Measurements from ENCODE around the gene NFATC2.
"Not testable (repeated sequence)": the region's sequence is repeated elsewhere in the genome, so short reads cannot be mapped to it uniquely, and the experiment has no call there.

Gene NFATC2

DNA sequence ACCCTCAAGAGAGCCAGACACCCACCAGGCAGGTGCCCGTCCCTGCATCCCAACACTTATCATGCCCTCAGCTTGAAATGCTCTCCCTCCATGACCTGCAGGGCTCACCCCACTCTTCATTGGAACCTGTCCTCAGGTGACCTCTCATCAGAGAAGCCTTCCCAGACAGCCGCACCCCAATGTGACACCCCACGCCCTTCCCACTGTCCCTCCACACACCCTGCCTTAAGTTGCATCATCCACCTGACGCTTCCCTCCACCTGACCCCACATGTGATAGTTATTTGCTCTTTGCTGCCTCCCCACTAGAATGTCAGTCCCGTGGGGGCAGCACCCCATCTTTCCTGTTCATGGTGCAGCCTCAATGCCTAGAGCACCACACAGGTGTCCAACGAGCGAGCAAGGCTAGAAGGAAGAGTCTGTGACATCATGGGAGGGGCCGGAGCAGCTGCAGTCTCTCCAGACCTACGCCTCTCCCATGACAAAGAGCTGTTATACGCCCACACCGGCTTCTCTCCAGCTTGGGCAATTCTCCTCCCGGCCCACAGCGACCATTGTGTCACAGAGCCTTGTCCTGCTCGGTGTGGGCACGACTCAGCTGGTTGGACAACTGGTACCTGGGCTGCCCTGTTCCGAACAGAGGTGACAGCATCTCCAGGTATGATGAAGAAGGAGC lies 58.2 kb downstream of the NFATC2 start:
- DNase-seq (ENCODE audit: low read depth, low spot score): no peak
- TF ChIP-seq, protein P1, sequence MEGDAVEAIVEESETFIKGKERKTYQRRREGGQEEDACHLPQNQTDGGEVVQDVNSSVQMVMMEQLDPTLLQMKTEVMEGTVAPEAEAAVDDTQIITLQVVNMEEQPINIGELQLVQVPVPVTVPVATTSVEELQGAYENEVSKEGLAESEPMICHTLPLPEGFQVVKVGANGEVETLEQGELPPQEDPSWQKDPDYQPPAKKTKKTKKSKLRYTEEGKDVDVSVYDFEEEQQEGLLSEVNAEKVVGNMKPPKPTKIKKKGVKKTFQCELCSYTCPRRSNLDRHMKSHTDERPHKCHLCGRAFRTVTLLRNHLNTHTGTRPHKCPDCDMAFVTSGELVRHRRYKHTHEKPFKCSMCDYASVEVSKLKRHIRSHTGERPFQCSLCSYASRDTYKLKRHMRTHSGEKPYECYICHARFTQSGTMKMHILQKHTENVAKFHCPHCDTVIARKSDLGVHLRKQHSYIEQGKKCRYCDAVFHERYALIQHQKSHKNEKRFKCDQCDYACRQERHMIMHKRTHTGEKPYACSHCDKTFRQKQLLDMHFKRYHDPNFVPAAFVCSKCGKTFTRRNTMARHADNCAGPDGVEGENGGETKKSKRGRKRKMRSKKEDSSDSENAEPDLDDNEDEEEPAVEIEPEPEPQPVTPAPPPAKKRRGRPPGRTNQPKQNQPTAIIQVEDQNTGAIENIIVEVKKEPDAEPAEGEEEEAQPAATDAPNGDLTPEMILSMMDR (IDR thresholded peaks at IDR 0.05; ENCODE audit: insufficient read depth, low read length, missing control alignments): no peak
- POLR2A ChIA-PET: no interaction called here
- no peak overlapping the region for H3K4me3 ChIP-seq (ENCODE audit: low read depth, low read length)
- CTCF ChIA-PET: no interaction called here

- no peak overlapping the region for H3K4me3 ChIP-seq (ENCODE audit: low read depth, low read length)
- TF ChIP-seq, protein P1 (IDR thresholded peaks at IDR 0.05; ENCODE audit: insufficient read depth, low read length, missing control alignments): no peak
- ChIA-PET CTCF (no interaction called here), POLR2A (no interaction called here)
- DNase-seq (ENCODE audit: low read depth, low spot score): no peak
Measured at GRCh38 chr20:51482836-51483473, 59.6 kb downstream of the NFATC2 start.

GRCh38 chr20:51481341-51481914 lies 61.1 kb downstream of the NFATC2 start:
- ChIA-PET POLR2A (no interaction called here), CTCF (no interaction called here)
- no peak overlapping the region for H3K4me3 ChIP-seq (ENCODE audit: low read depth, low read length)
- DNase-seq (ENCODE audit: low read depth, low spot score): no peak
- TF ChIP-seq, protein P1 (IDR thresholded peaks at IDR 0.05; ENCODE audit: insufficient read depth, low read length, missing control alignments): no peak

GRCh38 chr20:51480507-51481270 lies 61.8 kb downstream of the NFATC2 start:
- TF ChIP-seq, protein P1 (IDR thresholded peaks at IDR 0.05; ENCODE audit: insufficient read depth, low read length, missing control alignments): no peak
- ChIA-PET CTCF (no interaction called here), POLR2A (no interaction called here)
- no peak overlapping the region for H3K4me3 ChIP-seq (ENCODE audit: low read depth, low read length)
- DNase-seq (ENCODE audit: low read depth, low spot score): no peak

- H3K4me3 ChIP-seq (ENCODE audit: low read depth, low read length); DNase-seq (ENCODE audit: low read depth, low spot score); POLR2A ChIA-PET: not testable (repeated sequence)
- CTCF ChIA-PET: interaction anchor here (2.2 kb wide), 1 partner anchor 10 kb away, joined by 9 read pairs; no protein-coding TSS in a partner anchor
Measured at GRCh38 chr20:51476106-51476505, 66.4 kb downstream of the NFATC2 start.

- POLR2A ChIA-PET: no interaction called here
- TF ChIP-seq, protein P1 (IDR thresholded peaks at IDR 0.05; ENCODE audit: insufficient read depth, low read length, missing control alignments): no peak
- H3K4me3 ChIP-seq (ENCODE audit: low read depth, low read length): no peak overlapping the region
- no peak for DNase-seq (ENCODE audit: low read depth, low spot score)
- CTCF ChIA-PET: interaction anchor here (0.9 to 1.1 kb wide), 3 partner anchors 14 to 168 kb away, joined by 3 read pairs; no protein-coding TSS in a partner anchor
Measured at GRCh38 chr20:51473771-51474170, 68.7 kb downstream of the NFATC2 start.
